Neutrophil (primary cell): ENCODE data around the gene DPF3.

ENCODE experiments used
- H3K27ac ChIP-seq: fragments of 200-600 bp; sonication (generic); 2 replicates; pipeline ENCODE4 v1.5.1; 2016; ENCODE audit warnings: mild to moderate bottlenecking, moderate library complexity
- H3K27me3 ChIP-seq: fragments of 200-600 bp; sonication (generic); 2 replicates; pipeline ENCODE4 v1.6.0; 2016; ENCODE audit warnings: mild to moderate bottlenecking
- H3K36me3 ChIP-seq: fragments of 200-600 bp; sonication (generic); 2 replicates; pipeline ENCODE4 v1.5.1; 2017
- H3K4me1 ChIP-seq, 2 experiments: fragments of 200-600 bp in 1 of 2; sonication (generic) in 1 of 2; 1 replicate in 1 of 2; 2 replicates in 1 of 2; pipeline versions ENCODE4 v1.5.1 to v1.6.1; 2013 to 2016; ENCODE audit warnings: low read depth in 1 of 2, low read length in 1 of 2, mild to moderate bottlenecking in 1 of 2, moderate library complexity in 1 of 2; ENCODE audit not compliant: control insufficient read depth in 1 of 2, insufficient read depth in 1 of 2
- H3K4me3 ChIP-seq, 2 experiments: fragments of 200-600 bp in 1 of 2; sonication (generic) in 1 of 2; 1 replicate in 1 of 2; 2 replicates in 1 of 2; pipeline ENCODE4 v1.5.1; 2013 to 2016; ENCODE audit warnings: low read depth in 1 of 2, low read length in 1 of 2, mild to moderate bottlenecking in 1 of 2, moderate library complexity in 1 of 2
- H3K9me3 ChIP-seq: fragments of 200-600 bp; sonication (generic); 2 replicates; pipeline ENCODE4 v1.5.1; 2016
- CTCF ChIP-seq: fragments of 200-600 bp; sonication (generic); IDR thresholded peaks from 2 replicates; pipeline ENCODE4 v1.5.1; 2016; ENCODE audit warnings: antibody characterized with exemption

The DPF3 gene

GRCh38 chr14:72574715-72575114 lies 319.2 kb downstream of the DPF3 start:
- Histone ChIP-seq H3K36me3 (no peaks in the 10 kb centered on the region), H3K27ac (no peak overlapping the region), H3K27me3 (peaks cover 39% of the 10 kb centered on the region), H3K4me1 (no peaks in the 10 kb centered on the region), H3K9me3 (no peaks in the 10 kb centered on the region), H3K4me3 (no peak overlapping the region)
- no peak for TF ChIP-seq CTCF

GRCh38 chr14:72573725-72574417 lies 320.0 kb downstream of the DPF3 start:
- TF ChIP-seq CTCF, result no peak
- no peaks in the 10 kb centered on the region for H3K9me3 ChIP-seq
- no peaks in the 10 kb centered on the region for H3K36me3 ChIP-seq
- H3K27ac ChIP-seq, result no peak overlapping the region
- H3K27me3 ChIP-seq, result peaks cover 44% of the 10 kb centered on the region
- H3K4me3 ChIP-seq, result no peak overlapping the region
- no peaks in the 10 kb centered on the region for H3K4me1 ChIP-seq
